Left renal pelvis (tissue), 4 donors: ENCODE results near the gene BPIFB6. TPM values are rescaled to one million over a fixed set of nuclear protein-coding genes. Genes with fewer than 3 reads are reported as not detected.

Experiments used
- DNase-seq, 4 donors: peaks; one replicate each; pipeline ENCODE4 v3.0.0-alpha.2; 2013; ENCODE audit warnings: low read depth in 4 of 4, low spot score in 3 of 4
- polyA plus RNA-seq, 4 donors: library from polyadenylated mRNA; unstranded; fragments of 120-200 nt; gene quantifications; one replicate each; pipeline ENCODE4 v1.2.1, GENCODE V29; 2013; ENCODE audit not compliant: insufficient read length in 4 of 4

BPIFB6 gene
- polyA plus RNA-seq, 4 donors = not detected

DNA sequence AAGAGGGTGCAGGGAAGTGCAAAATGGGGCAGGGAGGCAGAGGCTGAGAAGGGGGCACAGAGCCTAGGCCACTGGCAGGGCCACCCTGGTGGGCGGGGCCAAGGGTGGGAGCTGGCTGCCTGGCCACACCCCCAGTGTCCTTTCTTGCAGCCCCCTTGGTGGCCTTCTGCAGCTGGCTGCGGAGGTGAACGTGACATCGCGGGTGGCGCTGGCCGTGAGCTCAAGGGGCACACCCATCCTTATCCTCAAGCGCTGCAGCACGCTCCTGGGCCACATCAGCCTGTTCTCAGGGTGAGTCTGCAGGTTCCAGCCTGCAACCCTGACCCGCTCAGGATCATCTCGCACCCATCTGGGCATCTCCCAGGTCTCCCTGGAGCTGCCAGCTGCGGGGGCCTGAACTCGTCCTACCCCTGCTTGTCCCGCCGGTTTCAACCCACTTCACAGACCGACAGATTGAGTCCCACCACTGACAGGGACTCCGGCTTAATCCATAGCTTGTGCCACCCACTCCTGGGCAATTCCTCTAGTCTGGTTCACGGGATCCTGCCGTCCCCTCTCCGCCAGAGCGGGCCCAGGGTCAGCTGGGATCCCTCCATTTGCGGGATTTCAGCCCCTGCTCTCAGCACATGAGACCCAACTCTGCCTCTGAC, 28.4 kb downstream of the BPIFB6 start:
- DNase-seq = no peak

DNA sequence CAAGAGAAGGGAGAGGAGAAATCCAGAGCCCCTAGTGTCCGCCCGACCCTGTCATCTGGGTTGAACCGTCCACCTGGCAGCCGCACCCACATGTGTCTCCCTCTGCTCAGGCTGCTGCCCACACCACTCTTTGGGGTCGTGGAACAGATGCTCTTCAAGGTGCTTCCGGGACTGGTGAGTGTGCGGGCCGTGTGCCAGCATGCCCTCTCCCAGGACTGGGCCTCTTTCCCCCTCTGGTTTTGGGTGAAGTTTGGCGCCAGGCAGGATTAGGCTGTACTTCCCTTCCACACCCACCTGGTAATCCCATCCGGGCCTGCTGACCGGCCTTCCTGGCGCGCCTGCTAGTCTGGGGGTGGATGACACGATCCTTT, 30.2 kb downstream of the BPIFB6 start:
- DNase-seq = no peak

DNA sequence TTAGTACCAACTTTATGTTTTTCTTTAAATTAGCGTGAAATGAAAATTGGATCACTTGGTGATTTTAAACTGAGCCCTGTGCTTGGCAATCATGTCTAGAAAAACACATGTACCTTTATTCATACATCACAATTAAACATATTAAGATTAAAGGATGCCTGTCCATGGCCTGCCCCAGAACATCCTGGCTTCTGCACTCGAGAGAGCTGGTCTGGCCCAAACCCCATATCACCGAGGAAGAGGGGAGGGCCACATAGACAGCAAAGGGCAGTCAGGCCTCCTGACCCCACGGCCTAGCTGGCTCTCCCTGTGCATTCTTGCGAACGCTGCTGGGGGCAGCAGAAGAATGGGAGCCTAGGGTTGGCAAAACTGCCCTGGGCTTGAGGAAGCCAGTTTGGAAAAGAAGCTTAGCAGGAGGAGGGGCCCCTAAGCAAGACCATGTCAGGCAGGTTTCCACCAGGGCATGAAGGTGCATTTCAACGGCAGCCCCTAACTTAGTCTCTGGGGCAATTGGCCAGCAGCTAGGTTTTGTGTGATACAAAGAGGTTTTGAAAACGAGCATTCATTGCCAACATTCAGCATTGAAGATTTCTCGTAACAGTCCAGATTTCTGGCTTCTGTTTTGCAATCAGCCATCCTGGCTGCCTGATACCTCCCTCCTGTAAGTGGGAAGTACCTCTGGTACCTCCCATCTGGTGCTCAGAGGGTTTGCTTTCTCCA, 30.8 kb downstream of the BPIFB6 start:
- DNase-seq = no peak

DNA sequence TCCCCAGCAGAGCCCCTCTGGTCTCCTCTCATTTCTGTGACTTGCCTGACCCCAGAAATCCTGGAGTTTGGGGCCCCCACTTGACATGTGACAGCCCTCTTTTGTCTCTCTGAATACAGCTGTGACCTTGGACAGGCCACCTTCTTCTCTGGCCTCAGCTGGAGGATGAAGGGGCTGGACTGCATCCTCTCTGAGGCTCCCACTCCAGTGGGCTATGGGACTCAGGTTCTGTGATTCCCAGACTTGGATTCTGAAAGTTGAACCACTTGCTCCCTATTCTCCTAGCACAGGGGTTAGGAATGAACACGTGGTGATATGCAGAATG, 31.3 kb downstream of the BPIFB6 start:
- no peak for DNase-seq

DNA sequence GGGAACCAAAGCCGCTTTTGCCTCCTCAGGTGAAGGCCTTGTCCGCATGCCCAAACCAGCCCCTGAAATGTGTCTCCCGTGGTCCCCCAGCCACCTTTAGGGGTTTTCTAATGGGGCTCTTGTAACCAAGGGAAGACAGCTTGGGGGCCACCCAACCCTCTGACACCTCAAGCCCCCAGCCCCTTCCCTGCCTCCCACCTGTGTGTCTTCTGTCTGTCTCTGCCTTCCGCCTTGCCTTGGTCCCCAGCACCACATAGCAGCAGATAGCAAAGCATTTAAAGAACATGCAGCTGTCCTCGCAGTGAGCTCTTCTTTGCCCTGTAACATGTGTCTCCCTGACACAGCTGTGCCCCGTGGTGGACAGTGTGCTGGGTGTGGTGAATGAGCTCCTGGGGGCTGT, 31.8 kb downstream of the BPIFB6 start:
- DNase-seq = no peak

DNA sequence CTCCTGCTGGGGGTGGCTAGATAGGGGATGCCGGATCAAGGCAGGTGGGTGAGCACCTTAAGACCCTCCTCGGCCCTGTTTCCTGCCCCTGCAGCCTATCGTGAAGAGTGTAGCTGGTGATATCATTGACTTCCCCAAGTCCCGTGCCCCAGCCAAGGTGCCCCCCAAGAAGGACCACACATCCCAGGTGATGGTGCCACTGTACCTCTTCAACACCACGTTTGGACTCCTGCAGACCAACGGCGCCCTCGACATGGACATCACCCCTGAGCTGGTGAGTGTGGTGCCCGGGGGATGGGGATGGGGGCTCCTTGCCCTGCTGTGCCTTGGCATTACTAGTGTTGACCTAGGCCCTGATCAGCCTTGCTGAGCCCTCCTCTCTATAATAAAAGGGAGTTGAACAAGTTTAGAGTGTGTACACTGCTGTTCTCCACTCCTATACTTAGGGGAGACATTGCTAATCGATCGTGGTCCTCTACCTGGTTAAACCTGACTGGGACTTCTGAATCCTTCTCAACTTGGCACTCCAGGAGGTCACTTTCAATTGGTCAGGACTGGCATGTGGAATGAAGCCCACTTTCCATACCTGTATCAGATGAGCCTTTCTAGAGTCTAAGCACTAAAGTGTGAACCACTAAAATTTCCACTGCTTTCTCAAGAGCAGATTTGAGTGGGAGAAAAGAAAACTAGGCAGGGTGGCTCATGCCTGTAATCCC, 33.3 kb downstream of the BPIFB6 start:
- no peak for DNase-seq

DNA sequence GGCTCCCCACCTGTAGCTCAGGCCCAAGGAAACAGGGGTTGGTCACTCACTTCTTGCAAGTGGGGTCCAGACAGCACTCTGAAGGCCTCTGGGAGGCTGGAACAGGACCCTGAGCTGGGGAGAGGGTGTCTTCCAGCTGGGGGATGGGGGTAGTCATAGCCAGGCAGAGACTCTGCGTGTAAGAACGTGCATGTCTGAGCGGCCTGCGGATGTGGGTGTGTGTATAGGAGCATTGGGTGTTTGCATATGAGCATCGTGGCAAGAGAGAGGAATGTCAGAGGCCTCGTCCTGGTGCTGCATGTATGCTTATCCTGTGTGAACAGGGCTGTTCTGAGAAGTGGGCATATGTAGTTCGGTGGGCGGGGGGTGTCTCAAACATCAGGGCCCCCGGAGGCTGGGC, 34.3 kb downstream of the BPIFB6 start:
- DNase-seq = no peak

DNA sequence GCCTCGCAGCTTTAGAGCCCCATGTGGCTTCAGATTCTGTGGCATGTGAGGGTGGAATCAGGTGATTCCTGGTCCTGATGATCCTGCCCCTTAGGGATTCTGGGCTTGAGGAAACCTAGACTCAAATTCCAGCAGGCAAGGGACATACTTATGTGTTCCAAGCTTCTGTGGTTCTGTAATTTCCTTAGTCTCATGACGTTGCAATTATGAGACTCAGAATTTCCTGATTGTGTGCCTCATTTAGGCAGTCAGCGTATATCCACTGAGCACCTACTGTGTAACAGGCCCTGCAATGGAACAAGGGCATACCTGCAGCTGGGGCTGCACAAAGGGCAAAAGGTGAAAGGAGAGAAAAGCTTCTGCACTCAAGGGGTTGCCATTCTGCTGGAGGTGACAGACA, 36.4 kb downstream of the BPIFB6 start:
- DNase-seq = no peak

DNA sequence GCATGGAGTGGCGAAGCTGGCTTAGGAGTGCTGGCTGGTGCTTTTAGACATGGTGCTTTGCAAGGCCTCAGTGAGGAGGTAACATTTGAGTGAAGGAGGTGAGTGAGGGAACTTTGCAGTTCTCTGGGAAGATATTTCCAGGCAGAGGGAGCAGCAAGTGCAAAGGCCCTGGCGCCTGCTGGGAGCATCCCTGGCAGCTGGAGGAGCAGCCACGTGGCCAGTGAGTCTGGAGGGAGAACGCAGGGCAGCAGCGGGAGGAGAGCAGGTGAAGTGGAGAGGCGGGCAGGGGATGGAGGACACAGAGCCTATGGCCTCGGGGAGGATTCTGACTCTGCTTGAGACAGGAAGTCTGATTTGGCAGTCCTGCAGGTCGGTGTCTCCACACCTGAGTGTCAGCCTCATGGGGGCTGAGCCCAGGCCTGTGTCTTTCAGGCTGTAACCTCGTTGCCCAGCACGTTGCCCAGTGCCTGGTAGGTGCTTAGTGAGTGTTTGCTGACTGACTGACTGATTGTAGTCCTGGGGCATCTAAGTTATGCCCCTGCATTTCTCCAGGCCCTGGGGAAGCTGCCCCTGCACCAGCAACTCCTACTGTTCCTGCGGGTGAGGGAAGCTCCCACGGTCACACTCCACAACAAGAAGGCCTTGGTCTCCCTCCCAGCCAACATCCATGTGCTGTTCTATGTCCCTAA, 36.9 kb downstream of the BPIFB6 start:
- DNase-seq = no peak

DNA sequence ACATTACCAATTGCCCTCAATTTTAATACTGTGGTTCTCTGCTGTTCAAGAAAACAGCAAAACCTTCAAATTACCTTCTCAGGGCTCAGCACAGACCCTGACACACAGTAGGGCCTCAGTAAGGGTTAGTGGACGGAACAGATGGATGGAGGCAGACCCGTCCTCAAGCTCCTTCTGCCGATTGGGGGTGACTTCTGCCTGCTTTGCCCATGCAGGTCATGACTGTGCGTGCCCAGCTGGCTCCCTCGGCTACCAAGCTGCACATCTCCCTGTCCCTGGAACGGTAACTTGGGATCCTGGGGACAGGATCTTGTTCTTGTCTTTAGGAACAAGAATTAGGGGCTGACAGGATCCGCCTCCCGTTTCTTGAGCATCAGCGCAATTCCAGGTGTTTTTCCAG, 38.2 kb downstream of the BPIFB6 start:
- no peak for DNase-seq

DNA sequence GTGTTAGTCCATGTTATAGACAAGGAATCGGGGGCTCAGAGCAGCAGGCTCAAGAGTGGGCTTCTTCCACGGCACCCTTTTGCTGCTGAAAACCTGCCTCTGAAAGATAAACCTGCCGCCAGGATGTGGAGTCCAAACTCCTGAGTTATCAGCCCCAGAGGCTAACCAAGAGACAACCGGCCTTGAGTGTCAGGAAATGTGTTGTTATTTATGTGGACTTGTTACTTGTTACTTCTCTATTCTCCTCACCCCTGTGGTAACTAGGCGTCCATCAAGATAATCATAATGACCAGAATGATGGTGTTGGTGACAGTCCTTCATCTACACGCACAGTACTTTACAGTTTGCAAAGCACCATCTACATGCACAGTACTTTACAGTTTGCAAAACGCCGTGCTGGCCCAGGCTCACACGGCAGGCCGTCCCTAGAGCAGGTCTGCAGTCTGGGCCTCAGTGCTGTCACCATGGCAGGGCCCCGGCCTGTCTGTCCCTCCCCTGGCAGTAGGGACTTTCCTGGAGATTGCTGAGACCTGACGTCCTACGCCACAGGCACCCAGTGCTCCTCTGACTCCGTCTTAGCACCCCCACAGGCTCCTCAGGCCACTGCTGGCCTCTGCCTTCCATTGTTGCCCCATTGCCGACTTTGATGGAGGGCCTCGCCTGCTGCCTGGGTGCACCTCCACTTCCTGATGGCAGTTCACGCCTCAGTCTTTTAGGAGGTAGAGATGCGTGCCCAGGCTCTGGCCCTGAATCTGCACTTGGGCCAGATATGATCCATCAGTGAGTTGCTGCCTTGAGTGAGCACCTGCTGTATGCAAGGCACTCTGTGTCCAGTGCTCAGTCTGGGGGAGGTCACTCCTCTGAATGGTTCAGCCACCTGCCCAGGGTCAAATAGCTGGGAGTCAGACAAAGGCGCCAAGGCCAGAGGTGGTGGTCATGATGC, 38.9 kb downstream of the BPIFB6 start:
- DNase-seq = no peak

DNA sequence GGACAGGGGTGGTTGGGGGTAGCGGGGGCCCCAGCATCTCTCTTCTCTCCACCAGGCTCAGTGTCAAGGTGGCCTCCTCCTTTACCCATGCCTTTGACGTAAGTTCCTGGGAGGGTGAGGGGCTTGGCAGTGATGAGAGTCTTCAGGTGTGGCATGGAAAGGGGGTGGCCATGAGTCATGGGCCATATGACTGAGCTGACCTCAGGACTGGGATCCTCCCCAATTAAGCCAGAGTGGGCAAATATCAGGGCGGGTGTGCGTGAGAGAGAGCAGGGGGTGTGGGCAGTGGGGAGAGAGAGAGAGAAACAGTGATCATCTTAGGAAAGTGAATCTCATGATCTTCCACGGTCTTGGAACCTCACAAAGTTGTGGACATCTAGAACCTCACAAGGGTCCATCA, 39.8 kb downstream of the BPIFB6 start:
- no peak for DNase-seq

DNA sequence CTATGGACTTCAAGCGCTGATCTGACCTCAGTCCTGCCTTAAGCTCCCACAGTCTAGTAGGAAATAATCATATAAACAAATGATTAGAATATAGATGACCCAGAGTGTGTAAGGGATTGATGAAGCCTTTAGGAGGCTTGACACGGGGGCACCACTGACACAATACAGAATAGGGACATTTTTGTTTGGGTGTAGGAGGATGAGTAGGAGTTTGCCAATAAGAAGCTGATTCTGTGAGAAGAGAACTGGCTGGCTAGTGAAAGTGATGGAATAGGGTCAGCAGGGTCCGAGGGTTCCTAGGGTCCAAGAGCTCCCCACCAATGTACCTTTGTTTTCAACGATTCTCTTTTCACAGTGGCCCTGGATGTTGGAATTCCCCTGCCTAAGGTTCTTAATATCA, 40.9 kb downstream of the BPIFB6 start:
- DNase-seq = no peak

DNA sequence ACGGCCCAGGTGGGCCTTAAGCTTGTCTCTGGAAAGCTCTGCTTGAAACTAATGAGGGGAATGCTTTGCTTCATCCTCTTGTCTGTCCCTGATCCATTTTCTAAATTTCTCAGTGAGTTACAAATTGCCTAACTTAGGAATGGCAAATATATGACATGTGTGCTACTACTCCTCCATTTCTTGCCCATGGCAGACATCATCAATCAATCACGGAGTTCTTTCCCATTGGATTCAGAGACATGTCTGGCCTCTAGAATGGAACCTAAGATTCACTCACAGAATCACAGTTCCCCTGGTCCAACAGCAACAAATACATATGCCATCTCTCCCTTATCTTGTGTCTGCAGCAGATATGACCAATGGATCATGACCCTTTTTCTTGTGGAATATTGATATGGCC, 41.4 kb downstream of the BPIFB6 start:
- no peak for DNase-seq

DNA sequence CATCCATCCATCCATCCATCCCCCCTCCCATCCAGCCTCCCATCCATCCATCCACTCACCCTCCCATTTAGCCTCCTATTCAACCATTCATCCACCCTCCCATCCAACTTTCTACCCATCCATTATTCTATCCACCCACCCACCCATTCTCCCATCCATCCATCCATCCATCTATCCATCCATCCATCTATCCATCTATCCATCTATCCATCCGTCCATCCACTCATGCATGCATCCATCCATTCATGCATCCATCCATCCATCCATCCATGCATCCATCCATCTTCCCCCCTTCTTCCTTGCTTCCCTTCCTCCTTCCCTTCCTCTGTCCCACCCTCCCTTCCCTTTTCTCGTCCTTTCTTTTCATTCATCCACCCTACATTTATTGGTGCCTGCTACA, 43.2 kb downstream of the BPIFB6 start:
- DNase-seq = no peak

DNA sequence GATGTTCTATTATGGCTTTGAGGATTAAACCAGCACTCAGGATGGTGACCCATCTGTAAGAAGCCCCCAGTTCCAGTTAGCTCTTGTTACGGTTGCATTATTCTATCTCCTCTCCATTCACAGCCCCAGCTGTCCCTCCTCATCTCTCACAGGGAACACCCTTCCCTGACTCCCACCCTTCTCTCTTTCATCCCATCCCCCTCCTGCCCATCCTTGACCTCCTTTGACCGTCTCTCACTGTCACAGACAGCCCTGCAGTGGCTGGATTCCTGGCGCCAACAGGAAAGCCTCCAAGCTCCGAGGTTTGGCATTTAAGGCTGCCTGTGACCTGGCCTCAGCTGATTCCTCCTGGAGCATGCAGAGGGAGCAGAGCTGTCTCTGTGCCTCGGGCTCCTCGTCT, 43.8 kb downstream of the BPIFB6 start:
- no peak for DNase-seq

DNA sequence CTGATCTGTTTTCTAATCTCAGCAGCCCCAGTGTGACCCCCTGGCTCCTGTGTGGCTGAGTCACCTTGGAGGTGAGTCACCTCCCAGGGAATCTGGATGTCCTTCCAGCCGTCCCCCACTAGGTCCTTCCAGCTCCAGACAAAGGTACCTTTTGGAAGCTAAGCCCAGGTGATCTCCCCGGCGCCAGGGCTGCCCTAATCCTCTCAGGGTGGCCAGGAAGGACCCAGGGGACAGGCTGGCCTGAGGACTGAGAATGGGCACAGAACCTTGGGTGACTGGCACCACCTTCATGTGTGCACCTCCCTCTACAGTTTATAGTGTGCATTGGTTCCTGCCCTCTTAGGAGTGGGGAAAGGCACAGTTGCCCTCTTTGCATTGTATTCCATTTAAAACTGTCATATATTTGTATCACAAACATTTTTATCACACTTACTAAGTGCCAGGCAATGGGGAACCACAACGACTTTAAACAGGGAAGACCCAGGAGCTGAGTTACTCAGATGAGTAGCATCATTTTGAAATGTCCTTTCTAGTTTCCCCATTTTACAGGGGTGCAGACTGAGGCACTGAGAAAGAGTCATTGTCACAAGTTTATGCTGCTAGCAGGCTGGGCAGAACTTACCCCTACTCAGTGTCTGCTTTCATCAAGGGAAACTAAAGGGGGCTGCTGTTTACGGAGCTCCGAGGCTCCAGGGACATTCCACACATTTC, 45.4 kb downstream of the BPIFB6 start:
- no peak for DNase-seq

DNA sequence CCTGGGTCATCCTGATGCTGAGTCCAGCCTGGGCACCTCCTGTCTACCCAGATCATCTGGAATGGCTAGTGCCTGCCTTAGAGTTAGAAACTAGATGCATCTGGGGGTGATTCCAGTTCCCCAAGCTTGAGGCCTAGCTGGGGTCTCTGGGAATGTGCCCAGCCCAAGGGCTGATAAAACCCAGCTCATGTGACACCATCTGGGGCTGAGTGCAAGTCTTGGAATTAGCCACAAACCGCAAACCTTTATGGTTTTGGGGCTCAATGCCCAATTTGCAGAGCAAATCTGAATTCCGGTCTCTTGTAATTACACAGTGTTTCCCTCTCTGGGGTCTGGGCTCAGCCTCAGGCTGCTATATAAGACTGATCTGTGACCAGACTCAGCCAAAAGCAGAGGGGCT, 47.8 kb downstream of the BPIFB6 start, which contains the start of gene BPIFB4:
BPIFB4 (plus strand) TSS at position 385 of the 400 bp plus-strand sequence. CDS start 1,884 bp downstream, outside the sequence.
- DNase-seq = no peak

DNA sequence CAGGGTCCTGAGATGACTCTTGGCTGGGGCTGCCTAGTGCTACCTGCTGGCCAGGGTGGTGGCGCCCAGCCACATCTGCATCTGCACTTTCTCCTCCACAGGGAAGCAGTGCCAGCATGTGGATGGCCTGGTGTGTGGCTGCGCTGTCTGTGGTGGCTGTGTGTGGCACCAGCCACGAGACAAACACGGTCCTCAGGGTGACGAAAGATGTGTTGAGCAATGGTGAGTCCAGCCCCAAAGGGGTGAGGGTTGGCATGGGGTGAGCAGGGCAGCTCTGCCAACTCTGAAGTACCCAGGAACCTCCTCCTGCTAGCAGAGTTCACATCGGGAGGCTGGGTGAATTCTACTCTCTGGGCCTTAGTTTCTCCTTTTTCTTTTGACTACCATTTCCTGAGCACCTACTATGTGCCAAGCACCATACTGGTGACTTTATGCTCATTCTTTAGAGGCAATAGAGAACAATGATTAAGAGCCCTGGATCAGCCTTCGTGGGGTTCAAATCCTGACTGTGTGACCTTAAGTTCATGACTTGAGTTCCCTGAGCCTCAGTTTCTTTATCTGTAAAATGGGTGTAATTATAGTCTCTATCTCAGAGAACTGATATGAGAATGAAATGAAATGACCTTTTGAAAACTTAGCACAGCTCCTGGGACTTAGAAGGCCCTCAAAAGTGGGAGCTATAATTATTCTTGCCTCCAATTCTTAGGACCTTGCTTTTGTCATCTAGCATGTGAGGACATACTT, 50.1 kb downstream of the BPIFB6 start:
- DNase-seq = no peak
